SKM-1 (cell line): Measurements from ENCODE around the gene WFDC11.
"Not testable (repeated sequence)": the region's sequence is repeated elsewhere in the genome, so short reads cannot be mapped to it uniquely, and the experiment has no call there.

Experiments used
- DNase-seq: peaks from one replicate; lab custom pipeline; 2025; ENCODE audit not compliant: unreplicated experiment; lab: John Stamatoyannopoulos, UW

WFDC11 gene

GRCh38 chr20:45670139-45670538 is at the start of gene WFDC11:
Gene WFDC11 (minus strand): TSS chr20:45670239. CDS start chr20:45650600, 19,639 bp downstream.
- DNase-seq: no peak

GRCh38 chr20:45716141-45716688 is 46.2 kb upstream of the WFDC11 start:
- DNase-seq: not testable (repeated sequence)

- no peak for DNase-seq
Measured at GRCh38 chr20:45704969-45705637, 35.1 kb upstream of the WFDC11 start, which contains the start of gene WFDC10B. Gene WFDC10B (minus strand): TSS chr20:45705019. CDS start chr20:45685992, 19,027 bp downstream.

DNA sequence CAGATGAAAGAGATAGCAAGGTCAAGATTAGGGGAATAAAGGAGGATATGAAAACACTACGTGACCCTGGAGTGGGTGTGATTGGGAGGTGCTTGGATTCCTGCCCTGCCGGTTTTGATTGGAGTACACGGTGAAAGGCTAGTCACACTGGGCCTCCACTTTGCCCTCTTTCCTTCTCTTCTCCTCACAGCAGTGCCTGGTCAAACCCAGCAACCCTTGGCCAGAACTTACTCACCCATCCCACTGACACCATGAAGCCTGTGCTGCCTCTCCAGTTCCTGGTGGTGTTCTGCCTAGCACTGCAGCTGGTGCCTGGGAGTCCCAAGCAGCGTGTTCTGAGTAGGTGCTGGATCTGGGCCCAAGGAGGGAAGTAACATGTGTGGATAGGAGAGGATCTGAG is 31.8 kb upstream of the WFDC11 start, which contains the start of gene WFDC13:
TSS of gene WFDC13 (plus strand) at position 166 of the 400 bp plus-strand sequence. CDS start at position 252, 86 bp downstream.
- no peak for DNase-seq

DNA sequence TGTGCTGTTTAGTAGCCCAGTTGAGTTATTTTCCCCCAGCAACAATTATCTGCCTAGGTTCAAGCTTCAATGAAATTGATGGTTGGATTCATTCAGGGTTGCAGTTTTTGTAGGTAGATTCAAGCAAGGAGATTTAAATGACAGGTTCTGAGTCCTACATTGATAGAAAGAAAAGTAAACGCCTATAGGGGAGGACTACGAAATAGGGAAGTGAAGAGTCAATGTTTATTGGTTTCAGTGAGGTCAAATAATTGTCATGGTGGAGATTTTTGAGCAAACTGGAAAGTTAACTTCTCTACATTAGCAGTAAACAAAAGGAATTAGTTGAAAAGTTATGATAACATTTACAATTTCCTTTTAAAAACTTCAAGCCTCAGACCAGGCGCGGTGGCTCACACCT is 31.1 kb upstream of the WFDC11 start:
- no peak for DNase-seq

GRCh38 chr20:45695496-45695895 is 25.5 kb upstream of the WFDC11 start:
- DNase-seq: no peak

GRCh38 chr20:45693346-45693745 is 23.3 kb upstream of the WFDC11 start:
- not testable (repeated sequence) for DNase-seq

GRCh38 chr20:45685896-45686295 is 15.9 kb upstream of the WFDC11 start:
- DNase-seq: no peak

- no peak for DNase-seq
Measured at GRCh38 chr20:45679650-45680049, 9.6 kb upstream of the WFDC11 start.

DNA sequence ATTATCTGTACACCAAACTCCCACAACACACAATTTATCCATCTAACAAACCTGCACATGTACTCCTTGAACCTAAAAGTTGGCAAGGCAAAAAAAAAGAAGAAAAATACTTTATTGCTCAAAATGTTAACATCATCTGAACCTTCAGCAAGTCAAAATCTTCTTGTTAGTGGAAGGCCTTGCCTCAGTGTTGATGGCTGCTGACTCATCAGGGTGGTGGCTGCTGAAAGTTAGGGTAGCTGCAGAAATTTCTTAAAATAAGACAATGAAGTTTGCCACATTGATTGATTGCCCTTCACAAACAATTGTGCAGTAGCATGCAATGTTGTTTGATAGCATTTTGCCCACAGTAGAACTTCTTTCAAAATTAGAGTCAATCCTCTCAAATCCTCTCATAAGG is 2.7 kb upstream of the WFDC11 start:
- no peak for DNase-seq

DNA sequence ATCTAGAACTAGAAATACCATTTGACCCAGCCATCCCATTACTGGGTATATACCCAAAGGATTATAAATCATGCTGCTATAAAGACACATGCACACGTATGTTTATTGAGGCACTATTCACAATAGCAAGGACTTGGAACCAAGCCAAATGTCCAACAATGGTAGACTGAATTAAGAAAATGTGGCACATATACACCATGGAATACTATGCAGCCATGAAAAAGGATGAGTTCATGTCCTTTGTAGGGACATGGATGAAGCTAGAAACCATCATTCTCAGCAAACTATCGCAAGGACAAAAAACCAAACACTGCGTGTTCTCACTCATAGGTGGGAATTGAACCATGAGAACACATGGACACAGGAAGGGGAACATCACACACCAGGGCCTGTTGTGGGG is 13.0 kb downstream of the WFDC11 start:
- DNase-seq: not testable (repeated sequence)

DNA sequence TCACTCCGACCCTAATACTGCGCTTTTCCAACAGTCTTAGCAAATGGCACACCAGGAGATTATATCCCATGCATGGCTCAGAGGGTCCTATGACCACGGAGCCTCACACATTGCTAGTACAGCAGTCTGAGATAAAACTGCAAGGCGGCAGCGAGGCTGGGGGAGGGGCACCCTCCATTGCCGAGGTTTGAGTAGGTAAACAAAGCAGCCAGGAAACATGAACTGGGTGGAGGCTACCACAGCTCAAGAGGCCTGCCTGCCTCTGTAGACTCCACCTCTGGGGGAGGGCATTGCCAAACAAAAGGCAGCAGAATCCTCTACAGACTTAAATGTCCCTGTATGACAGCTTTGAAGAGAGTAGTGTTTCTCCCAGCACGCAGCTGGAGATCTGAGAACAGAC is 18.3 kb downstream of the WFDC11 start:
- not testable (repeated sequence) for DNase-seq

DNA sequence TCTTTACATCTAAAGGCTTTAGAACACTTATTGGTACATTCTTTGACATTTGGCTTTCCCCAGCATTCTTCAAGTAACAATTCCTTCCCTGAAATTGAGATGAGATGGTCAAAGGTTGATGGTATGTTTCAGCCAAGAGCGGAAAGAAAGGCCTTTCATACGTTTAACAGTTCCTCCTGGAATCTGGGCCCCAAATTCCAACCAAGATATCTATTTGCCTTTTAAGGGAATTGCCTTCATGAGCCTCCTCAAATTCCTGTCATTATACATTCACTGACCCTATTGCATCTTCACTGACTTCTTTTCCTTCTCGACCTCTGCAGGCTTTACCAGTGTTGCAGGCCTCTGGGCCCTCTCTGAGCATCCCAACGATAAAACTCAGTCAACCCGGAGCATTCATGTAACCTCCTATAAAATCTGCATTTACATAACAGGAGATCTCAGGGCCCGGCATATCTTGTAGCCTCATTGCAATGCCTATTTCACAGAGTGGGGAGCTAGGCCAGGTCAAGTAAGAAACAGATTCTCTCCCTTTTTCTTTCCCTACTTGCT is 20.7 kb downstream of the WFDC11 start:
- no peak for DNase-seq

- DNase-seq: no peak
Measured at GRCh38 chr20:45647441-45648050, 22.5 kb downstream of the WFDC11 start.

GRCh38 chr20:45646875-45647274 is 23.2 kb downstream of the WFDC11 start:
- no peak for DNase-seq

DNA sequence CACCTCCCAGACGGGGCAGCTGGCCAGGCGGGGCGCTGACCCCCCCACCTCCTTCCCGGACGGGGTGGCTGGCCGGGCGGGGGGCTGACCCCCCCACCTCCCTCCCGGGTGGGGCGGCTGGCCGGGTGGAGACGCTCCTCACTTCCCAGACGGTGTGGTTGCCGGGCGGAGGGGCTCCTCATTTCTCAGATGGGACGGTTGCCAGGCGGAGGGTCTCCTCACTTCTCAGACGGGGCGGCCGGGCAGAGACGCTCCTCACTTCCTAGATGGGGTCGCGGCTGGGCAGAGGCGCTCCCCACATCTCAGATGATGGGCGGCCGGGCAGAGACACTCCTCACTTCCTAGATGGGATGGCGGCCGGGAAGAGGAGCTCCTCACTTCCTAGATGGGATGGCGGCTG is 24.2 kb downstream of the WFDC11 start:
- not testable (repeated sequence) for DNase-seq

- not testable (repeated sequence) for DNase-seq
Measured at GRCh38 chr20:45641076-45641475, 29.0 kb downstream of the WFDC11 start.

- no peak for DNase-seq
Measured at GRCh38 chr20:45639687-45640086, 30.4 kb downstream of the WFDC11 start.

- no peak for DNase-seq
Measured at GRCh38 chr20:45636513-45636912, 33.5 kb downstream of the WFDC11 start.

- DNase-seq: no peak
Measured at GRCh38 chr20:45631184-45631583, 38.9 kb downstream of the WFDC11 start, which contains the start of gene WFDC9. Gene WFDC9 (minus strand): TSS chr20:45631284. CDS start chr20:45610181, 21,103 bp downstream.

GRCh38 chr20:45630371-45630770 is 39.7 kb downstream of the WFDC11 start:
- DNase-seq: no peak
